NCI-H69 (cell line): ENCODE measurements around the gene RASSF3.
"Not testable (repeated sequence)": the region's sequence is repeated elsewhere in the genome, so short reads cannot be mapped to it uniquely, and the experiment has no call there.

Experiments
- DNase-seq: peaks from one replicate; lab custom pipeline; 2025; lab: John Stamatoyannopoulos, UW

Gene RASSF3

DNA sequence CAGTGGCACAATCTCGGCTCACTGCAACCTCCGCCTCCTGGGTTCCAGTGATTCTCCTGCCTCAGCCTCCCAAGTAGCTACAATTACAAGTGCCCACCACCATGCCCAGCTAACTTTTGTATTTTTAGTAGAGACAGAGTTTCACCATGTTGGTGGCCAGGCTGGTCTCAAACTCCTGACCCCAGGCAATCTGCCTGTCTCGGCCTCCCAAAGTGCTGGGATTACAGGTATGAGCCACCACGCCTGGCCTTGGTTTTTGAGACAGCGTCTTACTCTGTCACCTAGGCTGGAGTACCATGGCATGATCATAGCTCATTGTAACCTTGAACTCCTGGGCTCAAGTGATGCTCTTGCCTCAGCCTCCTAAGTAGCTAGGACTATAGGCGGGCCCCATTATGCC, 79.9 kb downstream of the RASSF3 start:
- DNase-seq: not testable (repeated sequence)

DNA sequence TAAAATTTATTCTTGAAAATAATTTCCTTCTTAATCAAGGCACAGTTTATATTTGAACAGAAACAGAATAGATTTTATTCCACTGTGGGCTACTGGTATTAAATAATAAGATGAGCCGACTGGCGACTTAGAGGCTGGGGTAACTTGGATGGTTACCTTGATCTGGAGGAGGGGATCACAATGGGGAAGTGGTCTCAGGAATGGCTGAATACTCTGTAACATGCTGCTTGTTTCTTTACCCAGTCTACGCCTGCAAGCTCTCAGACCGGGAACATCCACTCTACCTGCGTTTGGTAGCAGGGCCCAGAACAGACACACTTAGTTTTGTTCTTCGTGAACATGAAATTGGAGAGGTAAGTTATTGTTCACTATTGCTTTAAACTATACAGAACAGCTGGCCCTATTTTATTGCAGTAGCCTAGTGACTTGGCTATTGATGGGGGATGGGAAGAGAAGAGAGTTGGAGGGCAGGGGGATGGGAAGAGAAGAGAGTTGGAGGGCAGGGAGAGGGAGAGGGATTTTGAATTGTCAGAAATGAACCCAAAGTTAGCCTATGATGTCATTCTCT, 81.0 kb downstream of the RASSF3 start:
- DNase-seq: peak; percentile 96

DNA sequence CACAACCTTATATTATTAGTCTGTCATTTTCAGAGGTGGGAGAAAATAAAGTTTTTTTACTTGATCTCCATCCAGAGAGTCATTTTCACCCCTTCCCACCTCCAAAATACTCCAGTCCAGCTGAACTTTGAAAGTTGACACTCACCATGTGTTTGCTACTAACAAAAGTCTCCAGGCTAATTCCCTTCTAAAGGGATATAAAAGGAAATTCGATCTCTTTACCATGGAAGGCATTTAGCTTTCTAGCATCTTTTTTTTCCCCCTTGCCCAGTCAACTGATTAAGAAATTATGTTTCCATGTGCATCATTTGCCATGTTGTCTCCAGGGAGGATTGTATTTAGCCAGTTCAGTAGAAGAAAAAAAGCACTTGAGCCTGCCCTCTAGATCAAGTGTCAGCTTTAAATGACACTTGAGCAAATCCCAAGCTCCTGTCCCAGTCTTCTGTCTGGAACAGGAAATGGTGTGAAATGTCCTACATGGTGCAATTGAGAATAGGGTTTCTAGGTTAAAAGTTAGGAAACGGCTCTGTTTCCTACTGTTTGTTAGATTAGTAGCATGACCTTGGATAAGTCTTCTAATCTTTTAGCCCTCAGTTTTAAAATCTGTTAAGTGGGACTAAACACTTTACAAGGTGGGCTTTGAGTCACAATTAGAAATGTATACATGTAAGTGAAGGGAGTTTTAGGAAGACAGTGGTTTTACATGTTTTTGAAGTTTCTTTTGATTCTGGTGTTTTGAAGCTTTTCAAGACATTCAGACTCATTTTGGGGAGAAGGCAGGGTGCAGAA, 81.7 kb downstream of the RASSF3 start:
- DNase-seq: peak; percentile 96

DNA sequence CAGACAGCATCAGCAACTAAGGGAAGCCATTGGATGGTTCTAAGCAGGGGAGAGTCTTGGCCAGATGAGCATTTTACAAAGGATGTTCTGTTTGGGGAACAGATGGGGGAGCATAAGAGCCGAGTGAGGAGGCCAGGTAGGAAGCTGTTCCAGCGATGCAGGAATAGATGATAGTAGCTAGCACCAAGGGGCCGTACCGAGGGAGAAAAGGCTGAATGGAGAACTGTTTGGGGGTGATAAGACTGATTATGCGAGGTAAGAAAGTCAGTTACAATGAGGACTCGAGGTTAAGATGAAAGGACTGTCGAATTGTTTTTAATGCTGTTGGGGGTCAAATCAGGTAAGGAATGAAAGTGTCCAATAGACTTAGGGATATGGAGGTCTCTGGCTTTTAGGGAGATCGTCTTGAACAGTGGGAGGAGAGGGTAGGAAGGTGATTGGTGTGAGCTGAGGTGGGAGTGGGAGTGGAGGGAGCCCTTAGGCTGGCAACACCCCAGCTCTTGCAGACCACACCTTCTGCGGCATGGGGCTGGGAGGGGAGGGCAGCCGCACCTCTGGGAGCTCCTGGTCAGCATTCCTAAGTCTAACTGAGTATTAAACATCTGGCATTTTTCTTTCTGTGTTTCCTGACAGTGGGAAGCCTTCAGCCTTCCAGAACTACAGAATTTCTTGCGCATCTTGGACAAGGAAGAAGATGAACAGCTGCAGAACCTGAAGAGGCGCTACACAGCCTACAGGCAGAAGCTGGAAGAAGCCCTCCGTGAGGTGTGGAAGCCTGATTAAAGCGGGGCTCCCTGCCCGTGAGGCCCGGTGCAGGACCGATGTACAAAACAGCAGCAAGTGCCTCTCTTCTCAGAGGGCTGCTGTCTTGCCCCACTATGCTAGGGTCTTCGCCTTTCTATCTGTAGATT, 84.1 kb downstream of the RASSF3 start:
- DNase-seq: peak; percentile 47

DNA sequence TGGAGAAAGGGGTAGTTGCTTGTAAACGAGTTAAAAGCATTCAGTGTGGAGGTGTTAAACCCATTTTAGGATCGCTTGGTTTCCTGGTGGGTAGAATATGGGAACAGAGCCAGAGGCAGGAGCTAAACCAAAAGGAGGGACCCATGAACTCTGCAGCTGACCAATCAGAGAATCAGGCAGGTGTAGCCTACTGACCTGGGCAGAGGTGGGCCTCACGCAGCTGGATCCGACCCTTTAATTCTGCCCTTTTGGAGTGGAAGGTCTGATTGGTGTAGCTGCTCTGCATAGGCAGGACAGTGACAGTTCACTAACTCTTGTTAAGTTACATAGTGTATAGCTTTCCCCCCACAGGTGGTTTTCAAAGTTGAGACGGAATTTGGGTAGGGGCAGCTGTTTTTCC, 85.3 kb downstream of the RASSF3 start:
- DNase-seq: peak; percentile 30

DNA sequence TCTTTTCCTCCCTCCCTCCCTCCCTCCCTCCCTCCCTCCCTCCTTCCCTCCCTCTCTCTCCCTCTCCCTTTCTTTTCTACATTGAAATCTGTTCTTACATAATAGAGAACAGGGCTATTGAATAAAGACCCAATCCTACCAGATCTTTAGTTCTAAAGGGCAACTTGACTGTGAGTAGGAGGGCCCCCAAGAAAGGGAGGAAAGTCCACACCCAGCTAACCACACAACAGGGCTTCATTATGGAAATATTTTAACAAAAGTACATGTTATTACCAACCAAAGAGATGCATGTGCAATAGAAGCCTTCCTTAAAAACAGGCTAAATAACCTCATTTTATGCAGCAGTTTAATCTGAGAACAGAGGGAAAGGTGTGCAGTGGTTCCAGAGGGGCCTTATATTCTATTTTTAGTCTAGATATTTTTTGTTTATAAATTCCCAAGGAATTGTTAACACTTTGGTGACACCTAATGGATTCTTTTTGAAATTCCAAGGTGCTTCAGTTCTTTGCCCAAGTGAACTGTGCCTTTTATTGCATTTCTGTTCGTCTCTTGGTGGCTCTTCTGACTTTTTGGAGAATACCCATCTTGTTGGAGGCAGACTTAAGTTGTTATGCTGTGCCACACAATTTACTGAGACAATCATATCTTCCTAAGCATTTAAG, 85.9 kb downstream of the RASSF3 start:
- peak; percentile 70 for DNase-seq

DNA sequence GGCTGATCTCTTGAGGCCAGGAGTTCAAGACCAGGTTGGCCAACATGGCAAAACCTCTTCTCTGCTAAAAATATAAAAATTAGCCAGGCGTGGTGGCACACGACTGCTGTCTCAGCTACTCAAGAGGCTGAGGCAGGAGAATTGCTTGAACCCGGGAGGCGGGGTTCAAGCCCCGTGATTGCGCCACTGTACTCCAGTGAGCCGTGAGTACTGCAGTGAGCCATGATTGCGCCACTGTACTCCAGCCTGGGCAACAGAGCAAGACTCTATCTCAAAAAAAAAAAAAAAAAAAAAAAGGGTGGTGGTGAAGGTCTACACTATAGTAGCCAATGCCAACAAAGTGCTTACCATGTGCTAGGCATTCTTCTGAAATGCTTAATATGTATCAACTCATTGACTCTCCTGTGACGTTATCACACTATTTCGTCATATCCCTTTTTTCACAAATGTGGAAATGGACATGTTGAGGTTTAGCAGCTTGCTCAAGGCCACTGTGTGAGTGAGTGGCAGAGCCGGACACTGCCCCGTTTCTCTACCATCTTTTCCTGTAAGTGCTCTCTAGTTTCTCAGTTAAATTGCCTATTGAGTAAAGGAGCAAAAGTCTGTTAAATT, 89.3 kb downstream of the RASSF3 start:
- no peak for DNase-seq

DNA sequence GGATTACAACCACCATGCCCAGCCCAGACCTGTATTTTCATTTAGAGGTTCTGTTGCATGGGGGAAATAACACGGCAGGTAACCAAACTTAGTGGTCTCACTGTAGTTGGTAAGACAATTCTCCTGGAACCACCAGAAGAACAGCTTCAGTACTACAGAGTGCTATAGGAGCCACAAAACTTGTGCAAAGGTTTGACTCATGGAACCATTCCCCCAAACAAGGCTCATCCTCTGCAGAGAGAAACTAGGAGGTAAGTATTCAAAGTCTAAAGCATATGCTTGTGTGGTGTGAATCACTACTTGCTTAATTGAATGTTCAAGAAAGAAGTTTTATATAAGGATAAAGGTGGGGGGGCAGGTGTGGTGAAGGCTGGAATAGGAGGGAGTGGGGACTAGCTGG, 90.2 kb downstream of the RASSF3 start:
- no peak for DNase-seq

DNA sequence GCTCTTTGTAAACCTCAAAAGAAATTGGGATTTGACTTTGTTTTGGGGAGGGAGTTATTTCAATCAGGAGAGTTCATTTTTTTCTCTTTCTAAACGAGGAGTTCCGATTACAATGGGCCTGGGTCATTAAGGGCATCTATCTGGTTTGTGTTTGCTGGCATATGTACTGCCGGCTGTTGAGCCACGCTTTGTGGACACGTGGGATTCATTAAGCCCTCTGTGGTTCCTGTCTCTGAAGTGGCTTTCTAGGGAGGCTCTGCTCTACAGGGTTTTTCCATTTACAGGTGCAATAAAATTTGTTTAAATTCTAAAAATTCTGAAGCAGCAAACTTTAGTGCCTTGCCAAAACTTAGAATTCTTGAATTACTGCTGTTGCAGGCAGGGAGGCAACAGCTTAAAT, 91.0 kb downstream of the RASSF3 start:
- DNase-seq: no peak

DNA sequence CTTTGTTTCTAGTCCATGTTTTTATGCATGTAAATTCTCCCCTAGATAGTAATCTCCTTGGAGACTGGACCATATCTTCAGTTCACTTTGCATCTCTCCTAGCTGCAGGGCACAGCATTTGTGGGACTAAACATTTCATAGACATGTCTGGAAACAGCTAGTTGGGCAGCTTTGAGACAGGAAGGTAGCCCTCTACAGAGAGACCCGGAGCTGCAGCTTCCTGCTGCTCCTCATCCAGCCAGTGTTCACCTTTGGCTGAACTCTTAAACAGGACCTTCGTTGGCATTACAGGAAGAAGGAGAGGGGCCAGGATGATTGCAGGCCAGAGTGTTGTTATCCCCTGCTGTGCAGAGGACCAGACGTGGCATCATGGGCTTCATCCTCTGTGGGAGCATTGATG, 96.0 kb downstream of the RASSF3 start:
- peak; percentile 34 for DNase-seq

DNA sequence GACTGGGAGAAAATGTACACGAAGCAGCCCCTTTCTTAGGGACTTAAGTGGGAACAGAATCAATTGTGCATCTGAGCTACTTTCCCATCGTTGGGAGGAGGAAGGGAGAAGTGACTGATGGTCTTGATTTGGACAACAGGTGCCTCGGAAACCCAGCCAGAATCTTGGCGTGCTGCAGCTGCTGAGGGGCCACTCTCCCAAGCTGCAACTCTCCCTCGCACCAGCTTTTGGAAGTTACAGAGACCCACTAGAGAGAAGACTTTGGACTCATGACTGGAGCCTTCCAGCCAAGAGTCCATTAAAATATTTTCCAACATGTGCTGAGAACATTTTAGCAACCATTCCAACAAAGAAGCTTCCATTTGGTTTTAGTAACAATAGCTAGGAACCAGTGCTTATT, 96.6 kb downstream of the RASSF3 start:
- DNase-seq: no peak

DNA sequence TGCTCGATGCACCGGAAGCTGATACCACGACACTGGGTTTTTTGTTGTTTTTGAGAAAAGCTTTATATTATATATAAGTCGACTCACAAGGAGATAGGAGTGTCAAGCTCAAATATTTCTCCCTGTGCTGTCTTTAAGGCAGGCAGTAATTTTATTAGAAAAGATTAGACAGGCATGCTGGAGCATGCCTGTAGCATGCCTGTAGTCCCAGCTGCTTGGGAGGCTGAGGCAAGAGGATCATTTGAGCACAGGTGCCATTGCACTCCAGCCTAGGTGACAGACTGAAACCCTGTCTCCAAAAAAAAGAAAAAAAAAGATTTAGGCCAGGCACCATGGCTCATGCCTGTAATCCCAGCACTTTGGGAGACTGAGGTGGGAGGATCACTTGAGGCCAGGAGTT, 97.1 kb downstream of the RASSF3 start:
- DNase-seq: no peak

DNA sequence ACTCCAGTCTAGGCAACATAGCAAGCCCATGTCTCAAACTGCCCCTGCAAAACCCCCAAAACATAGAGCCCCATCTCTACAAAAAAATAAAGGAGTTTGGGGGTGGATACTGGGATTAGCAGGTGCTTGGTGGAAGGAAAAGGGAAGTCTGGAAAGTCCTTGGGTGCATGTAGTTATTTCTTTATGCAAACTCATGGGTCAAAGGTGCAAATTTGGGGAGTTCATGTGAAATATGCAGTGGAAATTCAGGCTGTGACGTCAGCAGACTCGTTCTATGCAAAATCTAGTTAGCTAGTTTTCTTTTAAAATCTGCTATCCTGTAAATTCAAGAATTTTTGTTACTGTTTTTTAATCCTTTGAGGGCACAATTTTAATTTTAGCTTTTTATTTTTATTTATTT, 97.6 kb downstream of the RASSF3 start:
- DNase-seq: no peak

DNA sequence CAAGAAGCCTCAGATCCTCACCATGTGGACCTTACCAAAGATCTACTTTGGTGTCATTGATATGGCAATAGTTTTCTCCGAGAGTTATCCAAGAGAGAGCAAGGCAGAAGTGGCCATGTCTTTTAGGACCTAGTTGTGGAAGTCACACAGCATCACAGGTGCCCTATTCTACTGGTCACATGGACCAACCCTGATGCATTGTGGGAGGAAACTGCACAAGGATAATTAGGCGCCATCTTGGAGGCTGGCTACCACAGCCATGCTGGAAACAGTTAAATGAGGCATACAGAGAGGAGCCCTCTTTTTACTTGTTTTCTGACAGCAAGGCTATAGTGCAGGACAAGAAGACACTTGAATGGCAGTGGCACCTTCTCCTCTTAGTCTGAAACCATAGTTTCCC, 99.1 kb downstream of the RASSF3 start:
- DNase-seq: no peak

DNA sequence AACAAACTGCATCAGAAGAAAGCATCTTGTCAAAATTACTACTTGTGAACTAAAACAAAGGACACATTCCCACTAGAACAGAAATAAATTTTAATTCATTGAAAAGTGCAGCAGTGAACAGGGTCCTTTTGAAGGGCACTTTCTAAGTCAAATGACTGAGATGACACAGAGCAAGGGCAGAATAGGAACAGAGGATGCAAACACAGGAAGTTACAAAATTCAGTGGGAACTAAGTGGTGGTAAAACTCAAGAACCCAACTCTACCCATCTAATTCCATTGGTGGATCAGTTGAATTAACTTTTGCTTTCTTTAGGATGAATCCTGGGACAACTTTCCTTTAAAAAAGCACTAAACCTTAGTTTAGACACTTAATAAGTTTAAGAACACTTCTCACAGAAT, 103.1 kb downstream of the RASSF3 start:
- no peak for DNase-seq

DNA sequence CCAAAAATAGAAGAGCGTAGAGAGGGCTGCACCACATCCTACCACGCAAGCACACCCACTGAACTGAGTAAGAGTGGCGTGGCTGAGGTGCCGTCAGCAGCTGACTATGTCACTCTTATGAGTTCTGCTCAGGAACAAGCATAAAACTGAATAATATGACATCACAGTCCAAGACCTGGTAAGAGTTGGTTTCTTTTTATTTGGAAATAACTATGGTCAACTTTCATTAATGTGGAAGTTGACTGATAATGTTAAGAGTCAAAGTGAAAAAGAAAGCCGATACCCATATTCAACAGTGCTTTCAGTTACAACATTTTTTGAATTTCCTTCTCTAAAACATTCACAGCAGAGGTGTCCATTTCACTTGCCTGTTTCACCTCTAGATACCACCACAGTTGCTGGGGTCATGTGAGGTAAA, 104.3 kb downstream of the RASSF3 start:
- no peak for DNase-seq

DNA sequence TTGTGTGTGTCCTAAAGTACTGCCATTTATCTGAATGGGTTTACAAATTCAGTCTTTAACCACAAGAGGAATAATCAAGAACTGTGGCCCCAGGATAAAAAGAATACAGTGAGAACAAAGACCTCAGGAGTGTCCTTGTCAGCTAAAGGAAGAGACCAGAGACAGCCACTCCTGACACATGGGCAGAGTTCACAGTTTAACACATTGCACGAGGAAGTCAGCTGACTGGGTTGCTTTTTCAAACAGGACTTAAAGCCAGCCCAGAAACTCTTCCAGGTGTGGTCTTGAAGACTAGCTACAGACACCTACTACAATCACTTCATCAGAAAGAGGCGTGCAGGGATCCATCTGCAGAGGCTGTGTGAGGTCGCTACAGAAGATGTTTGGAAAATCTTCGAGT, 106.1 kb downstream of the RASSF3 start:
- DNase-seq: no peak

DNA sequence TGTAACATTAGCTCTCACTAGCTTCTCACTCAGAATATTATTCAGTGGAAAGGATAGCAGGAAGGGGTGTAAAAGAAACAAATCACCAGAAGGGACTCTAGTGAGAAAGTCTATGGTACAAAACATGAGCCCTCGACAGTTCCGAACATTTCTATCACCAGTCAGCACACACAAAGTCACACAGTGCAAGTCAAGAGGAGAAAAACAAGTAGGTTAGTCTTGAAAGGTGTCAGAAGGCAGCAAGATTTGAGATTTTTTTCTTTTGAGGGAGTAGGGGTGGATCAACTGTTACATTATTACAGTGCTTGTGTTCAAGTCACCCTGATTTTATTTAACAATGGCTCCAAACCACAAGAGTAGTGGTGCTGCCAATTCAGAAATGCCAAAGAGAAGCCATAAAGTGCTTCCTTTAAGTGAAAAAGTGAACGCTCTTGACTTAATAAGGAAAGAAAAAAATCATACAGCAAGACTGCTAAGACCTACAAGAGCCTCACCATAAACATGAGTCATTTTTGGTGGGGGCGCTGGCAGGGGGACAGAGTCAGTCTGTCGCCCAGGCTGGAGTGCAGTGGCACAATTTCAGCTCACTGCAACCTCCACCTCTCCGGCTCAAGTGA, 106.7 kb downstream of the RASSF3 start:
- no peak for DNase-seq

DNA sequence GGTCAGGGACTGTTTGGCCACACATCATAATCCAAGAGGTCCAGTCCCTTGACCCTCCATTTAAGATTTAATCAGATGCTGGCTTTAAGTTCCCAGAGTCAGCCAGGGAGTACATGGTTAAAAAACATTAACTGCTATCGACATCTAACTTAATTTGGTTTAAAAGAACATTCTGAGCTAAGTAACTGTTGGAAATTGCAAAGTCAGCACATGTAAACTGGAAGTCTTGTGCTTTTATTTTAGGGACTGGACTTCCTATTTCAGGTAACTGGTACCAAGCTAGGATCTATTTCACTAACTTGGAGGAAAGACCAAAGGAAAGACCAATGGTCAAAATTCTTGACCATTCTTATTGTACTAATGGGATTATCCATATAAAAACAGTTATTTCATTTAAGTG, 108.4 kb downstream of the RASSF3 start:
- DNase-seq: no peak

DNA sequence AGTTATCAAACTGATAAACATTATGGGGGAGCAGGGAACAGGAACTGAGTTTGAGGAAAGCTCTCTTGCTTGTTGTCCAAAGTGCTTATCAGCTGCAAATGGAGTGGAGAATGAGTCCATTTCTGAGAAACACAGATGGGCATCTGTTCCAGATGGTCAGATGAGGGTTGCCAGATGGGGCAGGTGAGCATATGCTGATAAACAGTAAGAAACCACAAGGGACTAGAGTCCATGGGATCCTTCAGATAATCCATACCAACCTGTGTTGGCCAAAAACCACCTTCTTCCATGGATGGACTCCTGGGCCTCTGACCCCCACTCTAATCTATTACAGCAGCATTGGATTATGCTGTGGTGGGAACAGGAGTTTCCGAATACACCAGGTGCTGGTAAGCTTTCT, 110.6 kb downstream of the RASSF3 start:
- DNase-seq: peak; percentile 68

DNA sequence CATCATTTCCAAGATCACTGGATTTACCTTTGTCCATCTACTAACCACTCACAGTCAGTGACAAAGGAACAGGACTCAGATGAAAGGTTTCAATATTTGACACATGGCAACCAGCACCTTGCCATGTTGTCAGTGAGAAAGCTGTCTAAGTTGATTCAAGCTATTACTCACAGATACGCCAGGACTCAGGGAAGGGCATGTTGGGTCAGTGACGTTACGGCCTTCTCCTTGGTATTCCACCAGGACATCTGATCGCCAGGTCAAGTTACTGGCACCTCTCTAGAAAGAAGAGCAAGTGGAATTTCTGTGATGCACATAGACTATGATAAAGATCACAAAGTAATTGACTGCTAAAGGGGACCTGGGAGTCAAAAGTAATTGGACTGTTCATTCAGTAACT, 112.5 kb downstream of the RASSF3 start:
- DNase-seq: no peak

DNA sequence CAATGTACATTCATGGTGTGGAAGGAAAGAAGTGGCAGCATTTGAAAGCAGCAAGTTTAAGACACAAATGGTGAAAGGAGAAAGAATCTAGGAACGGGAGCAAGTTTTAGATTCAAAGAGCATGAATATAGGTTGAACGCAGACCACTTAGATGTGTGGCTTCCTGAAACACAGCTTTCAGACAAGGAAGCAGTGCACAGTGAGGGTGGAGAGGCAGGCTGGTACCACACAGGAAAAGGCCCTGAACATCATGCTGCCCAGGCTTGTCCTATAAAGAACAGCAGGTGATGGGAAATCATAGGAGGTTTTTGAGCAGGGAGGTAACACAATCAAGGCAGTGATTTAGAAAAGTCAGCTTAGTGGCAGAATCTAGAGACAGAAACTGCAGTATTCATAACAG, 113.3 kb downstream of the RASSF3 start:
- no peak for DNase-seq
